SKM-1 treated with dmso at 0.1 percent for 144 hours (cell line): ENCODE measurements around the gene RPS25.
"Not testable (repeated sequence)": the region's sequence is repeated elsewhere in the genome, so short reads cannot be mapped to it uniquely, and the experiment has no call there.

Experiments
- DNase-seq: peaks from one replicate; lab custom pipeline; 2025; ENCODE audit not compliant: unreplicated experiment; lab: John Stamatoyannopoulos, UW

RPS25 gene

GRCh38 chr11:119039471-119039870, 21.3 kb upstream of the RPS25 start:
- DNase-seq, result not testable (repeated sequence)

- DNase-seq, result no peak
These were observed 20.7 kb upstream of the RPS25 start for GRCh38 chr11:119038884-119039283.

- DNase-seq, result no peak
These were observed 16.7 kb upstream of the RPS25 start for GRCh38 chr11:119034813-119035212.

- not testable (repeated sequence) for DNase-seq
These were observed 15.3 kb upstream of the RPS25 start for GRCh38 chr11:119033421-119033820.

- no peak for DNase-seq
These were observed 13.8 kb upstream of the RPS25 start for GRCh38 chr11:119031912-119032280.

GRCh38 chr11:119030329-119031047, 12.3 kb upstream of the RPS25 start, which contains the start of gene SLC37A4:
SLC37A4 (minus strand) TSS chr11:119030877.
- peak; percentile 96 for DNase-seq

- DNase-seq, result no peak
These were observed 11.8 kb upstream of the RPS25 start for GRCh38 chr11:119030029-119030328.

- no peak for DNase-seq
These were observed 11.3 kb upstream of the RPS25 start for GRCh38 chr11:119029340-119030028.

GRCh38 chr11:119029069-119029339, 10.9 kb upstream of the RPS25 start:
- no peak for DNase-seq

- DNase-seq, result no peak
These were observed 10.4 kb upstream of the RPS25 start for GRCh38 chr11:119028346-119029068.

GRCh38 chr11:119027561-119028345, 9.6 kb upstream of the RPS25 start:
- DNase-seq, result no peak

GRCh38 chr11:119026970-119027369, 8.8 kb upstream of the RPS25 start:
- DNase-seq, result no peak

- no peak for DNase-seq
These were observed 8.0 kb upstream of the RPS25 start for GRCh38 chr11:119025978-119026766.

- no peak for DNase-seq
These were observed 7.4 kb upstream of the RPS25 start for GRCh38 chr11:119025541-119025940.

GRCh38 chr11:119025099-119025473, 6.9 kb upstream of the RPS25 start:
- DNase-seq, result no peak

GRCh38 chr11:119024430-119025098, 6.4 kb upstream of the RPS25 start:
- no peak for DNase-seq

- no peak for DNase-seq
These were observed 5.6 kb upstream of the RPS25 start for GRCh38 chr11:119023741-119024140.

GRCh38 chr11:119021631-119022030, 3.5 kb upstream of the RPS25 start:
- DNase-seq, result no peak

- no peak for DNase-seq
These were observed 1.9 kb upstream of the RPS25 start for GRCh38 chr11:119019996-119020395.

- not testable (repeated sequence) for DNase-seq
These were observed 766 bp downstream of the RPS25 start for GRCh38 chr11:119017377-119017776.
